Right ventricle myocardium superior (tissue), 1 donor: ENCODE measurements around the gene CNTNAP5. TPM values are rescaled to one million over a fixed set of nuclear protein-coding genes. Genes with fewer than 3 reads are reported as not detected.

Source experiments
- ATAC-seq: fragments of 200-7000 bp; cut with Tn5 transposase; one replicate; pipeline ENCODE4 v1.9.1; 2020; ENCODE audit warnings: mild to moderate bottlenecking; ENCODE audit not compliant: poor library complexity
- DNase-seq: peaks from one replicate; pipeline ENCODE4 v3.0.0-alpha.2; 2020
- intact Hi-C: fragments of 100-400 bp; cut with DNase I; formaldehyde crosslinking; loops from one replicate; pipeline ENCODE4 v1.11.2; 2022
- total RNA-seq: library from RNA; stranded (reverse); fragmentation: NEBNext Ultra II Directional; extraction: Animal tissue kit (Norgen Biotek cat#: 25700); gene quantifications from one replicate; pipeline ENCODE4 v1.2.1, GENCODE V29; 2021
- donor health status: DM: no; HTN: yes; CAD: no; lungs with severe emphysema.

The CNTNAP5 gene
- total RNA-seq, 1 donor from 2014 or later, result not detected

DNA sequence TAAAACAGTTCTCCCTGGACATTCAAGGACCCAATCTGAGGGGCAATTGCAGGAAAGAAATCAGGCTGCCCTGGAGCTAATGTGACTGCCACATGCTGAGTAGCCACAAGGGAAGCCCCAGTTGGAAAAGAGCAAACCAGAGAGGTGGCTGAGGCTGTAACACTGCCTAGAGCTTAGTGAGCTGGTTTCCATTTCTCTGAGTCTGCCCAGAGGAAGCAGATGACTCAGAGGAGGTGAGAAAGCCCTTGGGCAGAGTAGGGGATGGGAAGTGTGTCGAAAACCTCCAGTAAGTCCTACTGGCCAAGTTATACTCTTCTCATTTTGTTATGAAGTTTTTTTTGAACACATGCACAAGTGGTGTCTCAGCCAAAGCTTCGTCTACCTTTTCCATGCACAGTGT is 753.0 kb downstream of the CNTNAP5 start:
- ATAC-seq, result no peak
- no peak for DNase-seq
- intact Hi-C loops, result no loop called here

DNA sequence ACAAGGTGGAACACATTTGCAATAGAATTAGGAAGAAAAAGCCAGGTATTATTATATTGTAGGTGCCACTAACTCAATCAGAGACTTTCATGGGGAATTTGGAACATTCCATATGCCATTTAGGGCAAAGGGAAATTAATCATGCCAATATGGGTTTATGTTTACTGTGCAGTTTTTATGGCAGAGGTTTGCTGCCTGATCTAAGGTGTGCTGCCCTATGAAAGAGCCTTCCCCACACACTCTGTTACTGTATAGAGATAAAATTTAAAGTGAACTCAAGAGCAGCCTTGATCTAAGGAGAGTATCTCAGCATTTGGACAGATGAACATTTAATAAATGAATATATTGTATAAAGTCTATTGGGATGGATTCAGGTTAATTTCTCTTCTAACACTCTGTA is 771.6 kb downstream of the CNTNAP5 start:
- ATAC-seq (no peak), DNase-seq (no peak)
- intact Hi-C loops, result no loop called here

DNA sequence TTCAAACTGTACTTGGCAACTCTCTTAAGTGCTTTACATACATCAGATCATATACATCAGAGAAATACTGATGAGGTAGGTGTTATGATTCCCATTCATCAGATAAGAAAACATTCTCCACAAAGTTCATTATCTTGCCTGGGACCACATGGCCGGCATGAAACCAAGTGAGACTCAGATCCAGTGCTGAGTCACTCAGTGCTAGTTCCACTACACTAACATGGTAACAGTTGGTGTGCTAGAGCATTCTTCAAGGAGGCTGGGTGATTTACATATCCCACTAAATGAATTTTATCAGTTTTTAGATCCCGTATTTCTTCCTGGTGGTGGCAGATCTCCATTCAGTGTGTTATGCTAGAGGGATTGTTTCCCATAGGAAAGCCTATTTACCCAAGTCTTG is 772.0 kb downstream of the CNTNAP5 start:
- DNase-seq (no peak), ATAC-seq (no peak)
- intact Hi-C loops, result no loop called here

DNA sequence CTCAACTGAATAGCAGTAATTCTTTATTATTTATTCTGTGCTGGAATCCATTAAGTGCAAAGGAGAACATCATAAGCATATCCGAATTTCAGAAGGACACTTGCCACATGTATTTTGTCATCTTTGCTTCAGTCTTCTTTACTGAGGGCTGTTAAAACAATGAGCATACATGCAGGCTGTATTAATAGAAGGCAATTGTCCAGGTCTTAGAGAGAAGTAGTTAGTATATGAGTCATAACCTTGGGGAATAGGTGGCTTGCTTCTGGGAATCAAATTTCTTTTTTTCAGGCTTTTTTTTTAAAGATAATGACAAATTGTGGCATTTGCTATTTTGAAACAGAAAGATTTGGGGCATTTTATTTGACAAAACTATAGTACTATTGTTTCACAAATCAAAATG is 773.5 kb downstream of the CNTNAP5 start:
- intact Hi-C loops, result no loop called here
- ATAC-seq (no peak), DNase-seq (no peak)

DNA sequence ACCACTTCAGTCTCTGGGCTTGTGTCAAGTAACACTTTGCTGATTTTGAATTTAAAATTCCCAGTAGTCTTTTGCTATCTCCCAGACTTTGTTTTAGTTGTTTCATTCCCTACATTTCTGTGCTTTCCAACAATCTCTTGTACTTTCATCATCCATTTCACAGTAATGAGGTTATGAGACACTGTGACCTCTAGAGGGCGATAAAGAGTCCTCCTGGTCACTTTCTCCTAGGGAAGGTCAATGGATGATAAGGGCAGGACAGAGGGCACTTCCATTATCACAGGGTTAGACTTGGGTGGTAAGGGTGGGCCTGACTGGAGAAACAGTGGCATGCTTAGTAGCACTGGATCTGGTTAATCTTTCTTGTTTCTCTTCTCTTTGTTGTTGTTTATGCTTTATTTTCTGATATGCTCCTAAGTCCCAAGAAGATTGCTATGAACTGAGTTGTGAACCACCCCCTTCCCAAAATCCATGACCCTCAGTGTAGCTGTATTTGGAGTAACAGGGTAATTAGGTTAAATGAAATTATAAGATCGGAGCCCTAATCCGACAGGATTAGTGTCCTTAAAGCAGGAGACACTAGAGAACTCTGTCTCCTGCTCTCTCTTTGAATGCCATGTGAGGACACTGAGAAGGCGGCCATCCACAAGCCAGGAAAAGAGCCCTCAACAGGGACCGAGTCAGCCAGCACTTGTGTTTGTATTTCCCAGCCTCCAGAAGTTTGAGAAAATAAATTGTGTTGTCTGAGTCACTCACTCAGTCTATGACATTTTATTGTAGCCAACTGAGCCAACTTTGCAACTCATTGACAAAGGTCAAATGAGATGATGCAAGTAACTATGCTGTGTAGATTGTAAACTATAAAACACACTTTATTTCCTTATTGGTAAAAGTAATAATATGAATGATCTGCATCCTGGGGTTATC is 779.2 kb downstream of the CNTNAP5 start:
- intact Hi-C loops, result no loop called here
- no peak for DNase-seq
- peak; percentile 36 for ATAC-seq

DNA sequence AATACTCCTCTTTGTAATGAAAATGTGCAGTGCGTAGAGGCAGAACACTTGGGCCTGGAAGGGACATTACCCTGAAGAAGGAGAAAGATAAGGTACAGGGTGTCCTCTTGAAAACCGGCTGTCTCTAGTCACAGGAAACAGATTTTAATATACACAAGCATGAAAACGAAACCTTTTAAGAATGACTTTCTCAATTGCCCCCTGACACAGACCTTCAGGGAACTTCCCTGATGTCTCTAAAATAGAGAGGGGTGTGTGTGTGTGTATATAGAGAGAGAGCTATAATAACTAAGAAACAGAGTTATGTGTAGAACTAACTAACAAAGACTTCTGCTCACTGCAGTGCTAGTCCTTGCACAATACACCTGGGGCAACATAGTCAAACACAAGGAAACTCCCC is 780.0 kb downstream of the CNTNAP5 start:
- intact Hi-C loops, result no loop called here
- DNase-seq (no peak), ATAC-seq (no peak)

DNA sequence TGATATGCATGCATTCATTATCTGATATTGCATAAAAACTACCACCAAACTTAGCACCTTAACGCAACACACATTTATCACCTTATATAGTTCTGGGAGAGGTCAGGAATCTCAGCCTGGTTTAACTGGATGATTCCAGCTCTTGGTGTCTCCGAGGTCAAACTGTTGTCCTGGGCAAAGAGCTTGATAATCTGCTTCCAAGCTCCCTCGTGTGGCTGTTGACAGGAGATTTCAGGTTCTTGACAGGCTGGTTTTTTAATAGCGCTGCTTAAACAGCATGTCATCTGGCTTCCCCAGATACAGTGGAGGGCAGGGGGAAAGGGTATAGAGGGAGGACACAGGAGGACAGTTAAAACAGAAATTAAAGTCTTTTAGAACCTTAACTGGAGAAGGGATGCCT is 785.0 kb downstream of the CNTNAP5 start:
- intact Hi-C loops, result loop anchor here (5.0 kb wide), 1 partner anchor 783 kb away; the partner anchor contains the start of gene CNTNAP5
- DNase-seq (no peak), ATAC-seq (peak; percentile 86)

DNA sequence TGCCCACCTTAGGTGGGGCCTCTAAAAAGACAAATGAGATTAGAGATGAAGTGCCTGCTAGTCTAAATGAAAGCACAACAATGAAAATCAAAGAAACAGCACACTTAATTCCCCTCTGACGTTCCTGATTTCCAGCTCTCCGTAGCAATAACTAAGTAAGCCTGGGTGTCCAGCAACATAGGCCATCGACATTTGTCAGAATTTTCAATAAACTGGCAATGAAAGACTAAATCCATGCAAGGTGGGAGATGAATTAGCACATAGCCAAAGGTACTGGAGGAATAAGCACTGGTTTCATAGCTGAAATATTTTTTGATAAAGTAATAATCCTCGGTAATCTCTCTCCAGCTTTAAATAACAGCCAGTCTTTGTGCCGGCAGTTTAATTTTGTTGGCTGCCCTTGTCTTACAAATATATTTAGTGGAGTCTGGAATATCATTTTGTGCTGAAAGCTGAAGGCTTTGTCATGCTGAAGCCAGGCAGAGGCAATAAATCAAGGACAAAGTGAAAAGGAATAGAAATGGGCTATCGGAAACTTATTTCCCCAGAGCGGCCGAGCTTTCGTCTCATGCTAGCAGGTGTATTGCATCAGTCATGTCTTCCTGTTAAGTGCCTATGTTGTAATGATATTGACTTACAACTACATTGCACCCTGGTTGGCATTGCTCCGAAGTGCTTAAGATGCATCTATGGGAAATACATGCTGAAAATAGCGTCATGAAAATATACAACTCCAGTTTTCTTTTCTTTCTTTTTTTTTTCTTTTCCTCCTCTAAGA is 790.1 kb downstream of the CNTNAP5 start:
- ATAC-seq (no peak), DNase-seq (no peak)
- intact Hi-C loops, result loop anchor here (5.0 kb wide), 1 partner anchor 788 kb away; the partner anchor contains the start of gene CNTNAP5

DNA sequence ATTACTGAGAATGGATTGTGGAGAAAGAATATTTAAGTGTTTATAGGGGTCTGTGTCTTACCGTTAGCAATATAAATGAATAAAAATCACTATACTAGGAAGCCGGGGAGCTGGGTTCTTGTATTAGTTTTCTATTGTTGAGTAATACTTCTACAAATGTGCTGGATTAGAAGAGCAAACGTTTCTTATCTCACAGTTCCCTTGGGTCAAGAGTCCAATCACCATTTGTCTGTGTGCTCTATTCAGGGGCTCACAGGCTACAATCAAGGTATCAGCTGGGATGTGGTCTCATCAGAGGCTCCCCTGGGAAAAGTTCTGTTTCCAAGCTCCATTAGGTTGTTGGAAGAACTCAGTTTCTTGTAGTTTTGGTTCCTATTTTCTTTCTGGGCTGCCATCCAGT is 790.9 kb downstream of the CNTNAP5 start:
- no peak for ATAC-seq
- intact Hi-C loops, result no loop called here
- DNase-seq, result no peak

DNA sequence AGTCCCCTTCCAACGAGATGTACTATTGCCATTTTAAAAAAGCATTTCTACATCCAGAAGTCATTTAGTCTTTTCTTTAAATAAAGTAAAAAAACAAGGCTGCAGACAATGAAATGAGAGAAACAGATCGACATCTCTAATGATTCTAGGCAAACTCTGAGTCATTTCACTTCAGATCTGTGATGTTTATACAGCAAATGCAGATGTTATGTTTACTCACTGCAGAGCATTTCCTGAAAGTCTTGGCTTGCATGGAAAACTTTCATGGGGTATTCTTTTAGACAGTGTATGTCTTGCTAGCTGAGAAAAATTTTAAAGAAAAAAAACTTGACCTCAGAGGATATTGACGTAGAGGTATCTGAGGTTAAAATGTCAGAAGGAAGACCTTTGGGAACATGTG is 797.4 kb downstream of the CNTNAP5 start:
- ATAC-seq (no peak), DNase-seq (no peak)
- intact Hi-C loops, result no loop called here

DNA sequence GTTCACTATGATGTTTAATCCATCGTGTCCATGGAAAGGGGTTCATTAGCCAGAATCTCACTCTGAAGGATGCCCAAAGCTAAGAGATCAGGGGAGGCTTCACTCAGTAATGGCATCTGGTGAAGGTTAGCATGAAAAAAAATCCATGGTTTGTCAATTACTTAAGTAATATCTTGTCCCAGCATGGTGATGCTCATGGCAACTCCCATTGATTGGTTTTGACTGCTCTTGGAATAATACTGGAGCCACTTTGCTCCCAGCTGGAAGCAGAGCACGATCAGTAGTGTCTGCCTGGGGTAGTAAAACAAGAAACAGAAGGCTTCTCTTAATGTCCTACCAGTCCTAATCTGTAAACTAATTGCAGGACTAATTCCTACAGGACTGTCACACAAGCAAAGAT is 799.4 kb downstream of the CNTNAP5 start:
- intact Hi-C loops, result no loop called here

DNA sequence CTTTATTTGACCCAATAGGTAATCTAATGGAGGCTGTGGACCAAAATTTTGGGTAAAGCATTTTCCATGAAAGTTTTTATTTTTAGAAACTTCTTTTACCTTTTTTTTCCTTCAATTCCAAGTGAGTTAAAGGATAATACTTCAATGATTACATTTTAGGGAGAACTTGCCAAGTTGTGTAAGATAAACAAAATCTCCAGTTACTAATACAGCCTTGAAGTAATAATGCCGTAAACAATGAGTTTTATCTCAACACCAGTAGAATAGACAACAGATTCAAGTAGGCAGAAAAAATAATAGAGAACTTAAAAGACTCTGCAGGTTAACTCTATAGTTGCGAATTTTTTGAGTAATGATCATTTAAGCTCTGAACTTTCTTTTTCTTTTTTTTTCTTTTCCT is 807.4 kb downstream of the CNTNAP5 start:
- intact Hi-C loops, result no loop called here
- ATAC-seq (no peak), DNase-seq (no peak)

More for the DNA sequence above, 799.4 kb downstream of the CNTNAP5 start:
- no peak for ATAC-seq
- DNase-seq, result no peak

DNA sequence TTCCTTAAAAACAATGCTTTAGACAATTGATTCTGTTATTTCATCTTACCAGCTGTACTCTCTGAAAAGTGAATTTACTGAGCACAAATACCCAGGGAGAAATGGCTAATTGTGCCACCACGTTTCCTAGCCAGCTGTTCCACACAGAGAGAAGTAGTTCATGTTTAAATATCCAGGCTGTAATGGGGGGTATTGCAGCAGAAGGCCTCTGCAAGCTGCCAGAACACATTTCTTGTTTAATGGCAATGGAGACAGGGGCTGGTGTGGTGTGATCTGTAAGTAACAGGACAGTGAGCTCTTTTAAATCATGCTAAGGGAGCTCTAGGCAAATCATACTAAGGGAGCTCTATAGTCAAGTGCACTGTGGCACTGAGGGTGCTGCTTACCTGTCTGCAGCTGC is 809.2 kb downstream of the CNTNAP5 start:
- ATAC-seq (no peak), DNase-seq (no peak)
- intact Hi-C loops, result no loop called here

DNA sequence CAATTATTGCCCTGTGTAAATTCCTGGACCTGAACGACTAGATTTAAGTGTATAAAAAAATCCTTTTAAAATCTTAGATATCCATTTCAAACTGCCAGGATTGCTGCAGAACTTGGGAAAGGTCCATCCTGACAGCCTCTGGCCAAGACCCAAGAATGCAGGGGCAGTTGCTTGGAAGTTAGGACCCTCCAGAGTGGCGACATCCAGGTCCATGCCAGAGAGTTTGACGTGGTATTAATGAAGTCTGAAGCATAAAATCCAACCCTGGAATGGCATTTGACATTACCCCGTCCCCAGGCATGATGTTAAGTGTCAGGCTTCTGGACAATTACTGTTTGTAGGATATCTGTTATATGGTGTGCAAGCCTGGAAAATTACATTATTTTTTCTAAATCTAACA is 810.2 kb downstream of the CNTNAP5 start:
- intact Hi-C loops, result no loop called here
- no peak for DNase-seq
- ATAC-seq, result no peak

DNA sequence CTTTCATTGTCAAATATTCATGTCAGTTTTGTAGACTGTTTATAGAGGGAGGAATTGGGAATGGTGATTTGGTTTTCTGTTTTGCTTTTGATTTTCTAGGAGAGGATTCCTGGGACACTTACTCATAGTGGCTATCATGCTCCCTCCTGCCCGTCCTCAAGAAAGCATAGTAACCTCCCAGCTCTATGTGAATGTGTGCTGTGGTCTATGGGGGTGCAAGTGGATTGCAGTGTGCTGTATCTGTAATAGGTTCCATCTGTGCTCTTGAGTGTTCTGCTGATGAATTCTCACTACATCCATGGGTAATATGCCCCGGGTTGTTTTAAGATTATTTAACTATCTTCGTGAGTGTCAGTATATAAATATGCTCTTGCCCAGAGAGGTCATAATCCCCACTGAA is 811.3 kb downstream of the CNTNAP5 start:
- no peak for ATAC-seq
- intact Hi-C loops, result no loop called here

DNA sequence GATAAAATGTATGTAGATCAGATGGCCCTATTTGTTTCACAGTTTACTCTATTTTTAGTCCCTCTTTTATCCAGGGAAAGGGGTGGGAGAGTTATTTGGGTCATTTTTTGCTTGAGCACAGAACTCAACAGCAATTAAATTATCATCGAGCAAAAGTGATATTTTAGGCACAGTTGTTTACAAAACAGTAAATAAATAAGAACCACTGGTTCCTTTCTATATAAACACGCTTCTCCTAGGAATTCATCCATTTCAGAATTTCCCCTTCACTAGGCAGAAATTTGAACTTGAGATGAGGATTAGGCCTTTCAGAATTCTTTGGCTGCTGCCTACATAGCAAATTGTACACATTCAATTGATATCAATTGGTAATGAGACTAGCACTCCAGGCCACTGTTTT is 812.4 kb downstream of the CNTNAP5 start:
- ATAC-seq (no peak), DNase-seq (no peak)
- intact Hi-C loops, result no loop called here

More for the DNA sequence above, 811.3 kb downstream of the CNTNAP5 start:
- DNase-seq, result no peak

DNA sequence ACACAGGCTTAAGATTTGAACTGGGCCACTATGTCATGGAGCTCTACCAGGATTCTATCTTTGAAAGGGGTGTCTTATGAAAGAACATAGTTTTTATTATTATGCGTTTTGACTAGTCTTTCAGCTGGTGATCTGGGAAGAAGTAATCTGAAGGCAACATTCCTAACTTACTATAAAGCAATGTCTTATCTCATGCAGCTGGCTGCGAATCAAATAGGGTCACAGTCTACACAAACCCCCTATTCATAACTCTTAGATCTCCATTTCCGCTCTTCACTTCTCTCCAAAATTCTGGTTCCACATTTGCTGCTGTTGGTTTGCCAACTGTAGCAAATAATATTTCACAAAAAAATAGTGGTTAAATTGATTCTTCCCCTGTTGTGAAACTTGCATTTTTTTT is 813.3 kb downstream of the CNTNAP5 start:
- intact Hi-C loops, result no loop called here
- DNase-seq, result no peak

DNA sequence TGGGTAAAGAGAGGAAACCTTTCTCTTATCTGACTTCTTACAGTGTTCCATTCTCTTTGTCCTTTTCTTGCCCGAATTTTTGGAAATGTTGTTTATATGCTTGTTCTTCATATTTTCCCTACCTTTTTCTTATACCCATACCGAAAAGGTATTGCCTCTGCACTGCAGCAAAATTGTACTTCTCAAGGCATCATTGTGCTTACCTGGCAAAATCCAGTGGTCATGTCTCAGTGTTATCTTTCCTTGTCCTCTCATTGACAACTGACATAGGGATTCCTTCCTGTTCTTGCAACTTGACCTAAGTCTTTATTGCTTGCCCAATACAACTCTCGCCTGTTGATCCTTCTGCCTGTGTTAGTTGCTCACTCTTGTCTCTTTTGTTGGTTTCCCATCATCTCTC is 842.2 kb downstream of the CNTNAP5 start:
- DNase-seq (no peak), ATAC-seq (no peak)
- intact Hi-C loops, result no loop called here

More for the DNA sequence above, 813.3 kb downstream of the CNTNAP5 start:
- no peak for ATAC-seq

DNA sequence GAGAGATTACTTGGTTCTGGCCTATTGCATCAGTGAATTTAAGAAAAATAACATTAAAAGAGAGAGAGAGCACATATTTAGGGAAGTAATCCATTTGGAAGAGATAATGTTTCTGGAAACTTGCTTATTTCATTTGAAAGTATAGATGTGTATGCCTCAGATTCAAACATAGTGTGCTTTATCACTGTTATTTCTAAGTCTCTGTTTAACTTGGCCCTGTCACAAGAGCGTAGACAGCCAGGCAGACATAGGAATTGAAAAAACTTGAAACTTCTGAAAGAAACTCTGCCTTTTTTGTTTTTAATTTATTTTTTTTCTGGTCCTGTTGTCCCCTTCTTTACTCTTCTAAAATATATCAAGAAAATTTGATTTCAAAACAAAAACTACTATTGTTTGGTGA is 849.1 kb downstream of the CNTNAP5 start:
- intact Hi-C loops, result no loop called here
- no peak for ATAC-seq

DNA sequence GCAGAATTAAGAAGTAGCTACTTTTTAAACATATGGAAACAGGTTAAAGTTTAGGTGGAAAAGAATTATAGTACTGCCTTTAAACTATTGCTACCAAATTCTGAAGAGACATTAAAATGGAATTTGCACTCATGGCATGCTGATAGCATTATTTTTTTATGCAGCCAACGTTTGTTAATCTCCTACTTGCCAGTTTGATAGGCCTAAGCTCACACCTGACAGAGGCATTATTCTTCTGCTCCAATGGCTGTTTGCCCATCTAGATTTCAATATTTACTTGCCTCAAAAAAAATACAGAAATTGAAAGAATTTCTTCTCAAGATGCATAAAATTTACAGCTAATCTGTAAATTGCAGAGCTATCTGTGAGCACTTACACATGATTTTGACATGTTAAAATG is 849.6 kb downstream of the CNTNAP5 start:
- no peak for ATAC-seq

More for the DNA sequence above, 849.1 kb downstream of the CNTNAP5 start:
- no peak for DNase-seq

More for the DNA sequence above, 849.6 kb downstream of the CNTNAP5 start:
- intact Hi-C loops, result no loop called here
- DNase-seq, result no peak
